22Rv1 (cell line): ENCODE results near the gene PLD4.

ENCODE experiments used
- CTCF ChIP-seq: fragments of 450-650 bp; IDR thresholded peaks from 2 replicates; pipeline ENCODE4 v1.5.1; 2017; ENCODE audit warnings: mild to moderate bottlenecking
- ZFX ChIP-seq: fragments of 450-650 bp; IDR thresholded peaks from 2 replicates; pipeline ENCODE4 v1.6.1; 2017; ENCODE audit warnings: antibody characterized with exemption, borderline replicate concordance

- TF ChIP-seq CTCF (no peak), ZFX (no peak)
Observed at GRCh38 chr14:104942586-104942985, 17.9 kb downstream of the PLD4 start.
